GM18870 (cell line): Measurements from ENCODE around the gene MAP3K20.
A peak's percentile ranks its signal among the peaks of the same experiment; 100 is the strongest.
"Not testable (repeated sequence)": the region's sequence is repeated elsewhere in the genome, so short reads cannot be mapped to it uniquely, and the experiment has no call there.

Experiments used
- ATAC-seq: cut with Tn5 transposase; IDR thresholded peaks from one replicate; pipeline ENCODE4 v1.9.1; 2021; ENCODE audit warnings: moderate library complexity; ENCODE audit not compliant: unreplicated experiment

Gene MAP3K20

GRCh38 chr2:173226899-173227698 lies 151.5 kb downstream of the MAP3K20 start:
- no peak for ATAC-seq

- no peak for ATAC-seq
These were observed 153.4 kb downstream of the MAP3K20 start for GRCh38 chr2:173229086-173229485.

- no peak for ATAC-seq
These were observed 154.5 kb downstream of the MAP3K20 start for GRCh38 chr2:173230181-173230580.

- no peak for ATAC-seq
These were observed 155.4 kb downstream of the MAP3K20 start for GRCh38 chr2:173231042-173231441.

GRCh38 chr2:173231465-173231864 lies 155.8 kb downstream of the MAP3K20 start:
- no peak for ATAC-seq

GRCh38 chr2:173232956-173233744 lies 157.5 kb downstream of the MAP3K20 start:
- no peak for ATAC-seq

- ATAC-seq: no peak
These were observed 160.5 kb downstream of the MAP3K20 start for GRCh38 chr2:173235947-173236803.

- no peak for ATAC-seq
These were observed 162.7 kb downstream of the MAP3K20 start for GRCh38 chr2:173238385-173238784.

- ATAC-seq: no peak
These were observed 163.2 kb downstream of the MAP3K20 start for GRCh38 chr2:173238831-173239230.

GRCh38 chr2:173239644-173240043 lies 164.0 kb downstream of the MAP3K20 start:
- peak; percentile 98 for ATAC-seq

- no peak for ATAC-seq
These were observed 164.4 kb downstream of the MAP3K20 start for GRCh38 chr2:173240083-173240482.

GRCh38 chr2:173241643-173242042 lies 166.0 kb downstream of the MAP3K20 start:
- ATAC-seq: no peak

- ATAC-seq: no peak
These were observed 171.5 kb downstream of the MAP3K20 start for GRCh38 chr2:173247156-173247555.

- ATAC-seq: no peak
These were observed 172.7 kb downstream of the MAP3K20 start for GRCh38 chr2:173248381-173248780.

- no peak for ATAC-seq
These were observed 174.3 kb downstream of the MAP3K20 start for GRCh38 chr2:173249661-173250641.

GRCh38 chr2:173251225-173251624 lies 175.6 kb downstream of the MAP3K20 start:
- no peak for ATAC-seq

GRCh38 chr2:173252581-173252980 lies 176.9 kb downstream of the MAP3K20 start:
- no peak for ATAC-seq

- no peak for ATAC-seq
These were observed 179.0 kb downstream of the MAP3K20 start for GRCh38 chr2:173254659-173255058.

GRCh38 chr2:173258701-173259100 lies 183.1 kb downstream of the MAP3K20 start:
- ATAC-seq: no peak

- ATAC-seq: not testable (repeated sequence)
These were observed 186.7 kb downstream of the MAP3K20 start for GRCh38 chr2:173262356-173262755.
